HG03039 (cell line): ENCODE measurements around the gene DOCK10.
"Not testable (repeated sequence)": the region's sequence is repeated elsewhere in the genome, so short reads cannot be mapped to it uniquely, and the experiment has no call there.

ENCODE experiments used
- ATAC-seq: cut with Tn5 transposase; IDR thresholded peaks from one replicate; pipeline ENCODE4 v1.9.1; 2021; ENCODE audit warnings: mild to moderate bottlenecking, moderate library complexity; ENCODE audit not compliant: unreplicated experiment

DOCK10 gene

GRCh38 chr2:224951723-224952481 lies 90.4 kb downstream of the DOCK10 start:
- no peak for ATAC-seq

- ATAC-seq: no peak
Observed at GRCh38 chr2:224948859-224949258, 93.4 kb downstream of the DOCK10 start.

GRCh38 chr2:224948005-224948404 lies 94.3 kb downstream of the DOCK10 start:
- ATAC-seq: no peak

DNA sequence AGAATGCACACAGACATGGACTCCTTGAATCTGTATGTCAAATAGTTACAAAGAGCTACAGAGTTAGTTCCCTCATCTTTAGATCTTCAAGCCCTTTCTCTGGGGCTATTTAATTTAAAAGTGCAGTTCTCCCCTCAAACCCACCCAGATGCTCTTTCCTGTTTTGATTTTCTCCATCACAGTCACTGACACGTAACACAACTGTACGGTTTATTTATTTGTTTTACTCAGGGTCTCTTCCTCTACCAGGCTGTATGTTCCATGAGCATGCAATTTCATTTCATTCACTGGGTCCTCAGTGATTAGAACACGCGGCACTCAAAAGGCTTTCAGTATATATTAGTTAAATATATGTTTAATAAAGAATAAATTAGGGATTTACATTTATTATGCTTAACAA lies 94.7 kb downstream of the DOCK10 start:
- ATAC-seq: no peak

DNA sequence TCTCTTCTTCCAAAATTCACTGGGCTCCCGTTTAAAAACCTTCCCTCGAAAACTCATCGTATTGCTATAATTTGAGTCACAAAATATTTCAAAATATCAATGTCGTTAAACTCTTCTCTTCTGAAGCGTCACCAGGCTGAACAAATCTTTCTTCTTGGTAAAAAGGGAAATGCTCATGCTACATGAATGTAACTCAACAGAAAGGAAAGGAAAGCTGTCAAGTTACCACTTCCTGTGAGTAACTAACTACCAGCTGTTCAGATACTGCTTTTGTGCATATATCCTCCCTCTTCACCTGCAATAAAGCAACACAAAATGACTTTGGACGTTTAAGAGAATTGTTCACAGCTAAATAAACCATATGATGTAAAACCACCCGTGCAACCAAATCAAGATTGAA lies 95.4 kb downstream of the DOCK10 start:
- ATAC-seq: peak; percentile 54

- no peak for ATAC-seq
Observed at GRCh38 chr2:224944707-224945547, 97.3 kb downstream of the DOCK10 start.

DNA sequence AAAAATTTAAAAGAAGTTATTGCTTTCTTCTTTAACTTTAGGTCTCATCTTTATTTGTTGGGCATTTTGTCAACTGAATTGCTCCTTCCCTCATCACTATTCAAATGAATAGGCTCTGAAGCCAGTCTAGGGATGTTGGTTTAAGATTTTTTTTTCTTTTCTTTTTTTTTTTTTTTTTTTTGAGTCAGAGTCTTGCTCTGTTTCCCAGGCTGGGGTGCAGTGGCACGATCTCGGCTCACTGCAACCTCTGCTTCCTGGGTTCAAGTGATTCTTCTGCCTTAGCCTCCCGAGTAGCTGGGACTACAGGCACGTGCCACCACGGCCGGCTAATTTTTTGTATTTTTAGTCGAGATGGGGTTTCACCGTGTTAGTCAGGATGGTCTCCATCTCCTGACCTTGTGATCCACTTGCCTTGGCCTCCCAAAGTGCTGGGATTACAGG lies 98.6 kb downstream of the DOCK10 start:
- not testable (repeated sequence) for ATAC-seq

DNA sequence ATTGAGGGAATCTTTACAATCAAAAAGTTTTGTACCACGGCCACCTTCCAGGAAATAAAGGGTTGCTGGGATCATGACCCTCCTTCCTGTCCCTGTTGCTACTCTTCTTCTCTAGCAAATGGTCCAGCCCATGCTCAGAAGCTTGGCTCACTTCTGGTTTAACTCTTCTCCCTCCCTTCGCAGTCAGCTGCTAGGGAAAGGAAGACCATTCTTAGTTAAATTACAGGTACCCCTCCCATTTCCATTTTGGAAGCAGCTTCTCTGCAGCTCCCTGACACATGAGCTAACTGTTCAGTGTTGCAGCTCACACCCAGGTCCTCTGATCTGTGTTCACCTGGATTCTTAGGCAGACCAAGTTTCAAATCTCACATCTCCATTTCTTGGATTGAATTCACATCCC lies 100.3 kb downstream of the DOCK10 start:
- no peak for ATAC-seq

- ATAC-seq: no peak
Observed at GRCh38 chr2:224940618-224941017, 101.7 kb downstream of the DOCK10 start.

GRCh38 chr2:224938651-224939182 lies 103.6 kb downstream of the DOCK10 start:
- no peak for ATAC-seq

- ATAC-seq: peak; percentile 82
Observed at GRCh38 chr2:224937887-224938286, 104.4 kb downstream of the DOCK10 start.

DNA sequence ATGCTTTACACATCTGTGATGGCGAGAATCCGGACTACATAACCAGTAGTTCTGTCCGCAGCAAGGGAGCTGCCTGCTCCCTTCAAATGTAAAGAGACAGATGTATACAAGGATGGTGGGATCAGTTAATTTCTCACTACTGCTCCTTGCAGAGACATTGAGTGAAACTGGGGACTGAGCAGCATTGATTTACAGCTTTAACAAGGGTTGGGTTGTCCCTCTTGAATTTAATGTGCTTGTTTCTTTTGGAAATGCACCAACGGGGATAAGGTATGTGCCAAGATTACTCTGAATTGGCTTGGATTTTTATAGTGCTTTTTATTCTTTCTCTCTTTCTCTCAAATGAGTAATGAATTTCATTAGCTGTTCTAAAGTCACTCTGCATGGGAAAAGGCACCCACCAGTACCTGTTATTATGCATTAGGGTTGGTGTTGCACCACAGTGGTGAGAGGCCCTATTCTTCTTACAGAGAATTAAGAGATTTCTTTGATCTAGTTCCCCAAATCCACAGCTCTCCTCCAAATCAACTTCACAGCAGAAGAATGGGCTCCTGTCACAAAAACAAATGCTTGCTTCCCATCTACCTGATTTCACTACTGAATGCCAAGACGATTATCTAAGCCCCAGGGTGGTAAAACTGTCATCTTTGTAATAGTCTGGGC lies 107.6 kb downstream of the DOCK10 start:
- no peak for ATAC-seq

DNA sequence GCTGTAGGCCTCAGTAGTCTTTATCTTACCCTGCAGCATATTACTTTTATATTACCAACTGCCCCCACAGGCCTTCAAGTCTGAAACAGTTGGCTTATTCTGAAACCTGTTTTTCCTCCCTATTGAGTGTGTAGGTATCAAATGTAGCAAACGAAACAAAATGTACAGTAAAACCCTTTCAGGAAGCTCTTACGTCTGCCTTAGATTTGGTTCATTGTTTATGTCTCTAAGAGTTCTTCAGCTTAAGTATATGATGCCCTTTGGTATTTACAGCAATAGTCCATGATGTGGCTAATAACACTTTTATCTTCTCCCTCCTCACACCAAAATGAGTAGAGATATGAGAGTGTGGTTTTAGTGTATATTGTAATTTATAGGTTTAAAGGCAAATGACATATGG lies 108.8 kb downstream of the DOCK10 start:
- no peak for ATAC-seq

- no peak for ATAC-seq
Observed at GRCh38 chr2:224932522-224932921, 109.7 kb downstream of the DOCK10 start.

DNA sequence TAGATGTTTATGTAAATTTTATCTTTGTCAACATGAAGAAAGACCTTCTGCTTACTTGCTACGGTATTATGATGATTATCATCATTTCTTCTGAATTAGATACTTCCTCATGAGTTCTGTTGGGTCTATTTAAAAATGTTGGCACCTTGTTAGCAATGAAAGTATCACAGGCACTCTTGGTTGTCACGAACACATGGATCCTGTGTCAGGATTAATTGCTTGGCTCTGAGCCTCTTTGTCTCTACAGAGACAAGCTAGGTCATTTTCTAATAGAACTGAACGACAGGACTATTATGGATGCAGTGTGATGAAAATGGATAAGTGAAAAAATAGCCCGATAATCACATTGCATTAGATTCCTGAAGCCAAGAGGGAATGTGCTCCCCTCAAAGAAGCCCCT lies 110.3 kb downstream of the DOCK10 start:
- ATAC-seq: no peak

DNA sequence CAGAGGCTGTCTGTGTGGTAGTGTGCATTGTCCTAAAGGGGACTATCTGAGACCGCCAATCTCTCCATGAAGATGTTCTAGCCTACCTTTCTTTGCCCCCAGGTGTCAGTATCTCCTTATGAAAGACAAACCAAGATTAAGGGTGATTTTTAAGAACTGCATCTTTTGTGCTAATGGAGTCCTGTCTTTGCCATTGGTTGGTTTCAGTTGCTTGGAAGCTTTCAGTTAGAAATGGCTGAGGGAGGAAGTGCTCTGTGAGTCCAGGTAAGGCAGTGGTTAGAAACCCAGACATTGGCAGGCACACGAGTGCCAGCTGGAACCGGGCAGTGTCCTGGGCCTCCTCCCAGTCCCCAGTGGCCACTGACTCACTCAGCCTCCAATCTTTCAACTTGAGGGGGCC lies 111.3 kb downstream of the DOCK10 start:
- no peak for ATAC-seq

DNA sequence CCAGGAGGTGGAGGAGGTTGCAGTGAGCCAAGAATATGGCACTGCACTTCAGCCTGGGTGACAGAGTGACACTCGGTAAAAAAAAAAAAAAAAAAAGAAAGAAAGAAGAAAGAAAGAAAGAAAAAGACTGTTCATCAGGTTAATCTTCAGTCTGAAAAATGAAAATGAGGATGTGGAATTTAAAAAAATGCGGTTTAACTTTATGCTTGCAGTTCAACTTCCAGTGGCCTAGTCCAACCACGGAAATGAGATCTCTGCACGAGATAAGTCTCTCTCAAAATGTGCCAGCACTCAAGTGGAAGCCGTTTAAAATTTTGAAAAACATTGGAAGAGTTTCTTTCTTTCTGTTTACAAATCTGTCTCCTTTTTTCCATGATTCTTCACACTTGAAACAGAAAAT lies 112.1 kb downstream of the DOCK10 start:
- no peak for ATAC-seq

DNA sequence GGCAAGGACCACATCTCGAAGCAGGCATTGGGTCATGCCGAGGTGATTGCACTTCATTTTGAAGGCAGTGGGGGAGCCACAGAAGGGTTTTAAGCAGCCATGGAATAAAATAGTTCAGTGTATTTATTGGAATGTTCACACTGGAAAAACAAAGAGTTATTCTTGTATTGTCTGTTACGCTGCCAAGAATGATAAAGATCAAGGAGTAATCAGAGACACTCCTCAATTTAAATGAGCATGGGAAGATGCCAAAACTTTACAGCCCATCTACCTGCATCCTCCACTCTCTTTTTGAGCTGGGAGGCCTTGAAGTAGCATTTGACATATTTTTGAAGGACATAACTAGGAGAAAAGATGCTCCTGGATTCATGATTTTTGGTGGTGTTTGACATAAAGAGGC lies 112.8 kb downstream of the DOCK10 start:
- no peak for ATAC-seq

GRCh38 chr2:224927646-224928173 lies 114.6 kb downstream of the DOCK10 start:
- ATAC-seq: no peak

GRCh38 chr2:224927011-224927410 lies 115.3 kb downstream of the DOCK10 start:
- ATAC-seq: no peak

DNA sequence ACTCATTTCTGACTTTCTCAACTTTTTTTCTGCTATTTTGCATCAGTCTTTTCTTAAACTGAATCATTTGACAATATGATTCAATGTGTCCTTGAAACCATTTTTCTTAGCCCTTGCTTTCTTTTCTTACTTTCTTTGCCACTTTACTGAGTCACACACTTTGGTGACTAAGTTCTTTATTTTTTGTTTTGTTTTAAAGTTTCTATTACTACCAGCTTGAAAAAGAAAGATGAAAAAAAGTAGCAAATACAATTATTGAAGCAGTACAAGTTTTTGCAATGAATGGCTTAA lies 116.5 kb downstream of the DOCK10 start:
- ATAC-seq: peak; percentile 35
